GM12878 (cell line): ENCODE measurements around the gene NKX1-2. TPM values are rescaled to one million over a fixed set of nuclear protein-coding genes. Genes with fewer than 3 reads are reported as not detected.

ENCODE experiments used
- ATAC-seq: fragments of 200-7000 bp; cut with Tn5 transposase; 3 replicates; pipeline ENCODE4 v1.9.1; 2020; ENCODE audit warnings: mild to moderate bottlenecking, moderate library complexity
- BruUV-seq: library from RNA; stranded (reverse); fragments of 400-500 nt; replicated peaks from 2 replicates; lab custom pipeline; 2021; lab: Mats Ljungman, UMichigan
- CTCF ChIA-PET: fragments of 300-600 bp; sonication (Branson Sonifier 250); formaldehyde crosslinking; extraction: SDS; loops from one replicate; lab custom pipeline; 2021; ENCODE audit warnings: inconsistent platforms; lab: Yijun Ruan, JAX
- POLR2A ChIA-PET: fragments of 350-600 bp; formaldehyde crosslinking; extraction: SDS; loops from one replicate; lab custom pipeline; 2021; ENCODE audit warnings: inconsistent platforms; lab: Charles Lee
- RAD21 ChIA-PET: fragments of 300-600 bp; sonication (Branson Sonifier 250); formaldehyde crosslinking; loops from one replicate; lab custom pipeline; 2023; ENCODE audit warnings: antibody characterized with exemption; ENCODE audit not compliant: unreplicated experiment; lab: Charles Lee
- SMC1A ChIA-PET: fragments of 300-600 bp; sonication (Branson Sonifier 250); formaldehyde crosslinking; loops from one replicate; lab custom pipeline; 2023; ENCODE audit not compliant: unreplicated experiment, uncharacterized antibody; lab: Charles Lee
- DNase-seq: peaks from one replicate; pipeline ENCODE4 v3.0.0-alpha.2; 2011; ENCODE audit warnings: low read depth, low spot score
- FAIRE-seq: peaks from 3 replicates; lab custom pipeline; 2011; peaks lifted over from hg19 to GRCh38; lab: Jason Lieb, UNC
- H2AFZ ChIP-seq: 2 replicates; pipeline ENCODE4 v1.6.0; 2011; ENCODE audit warnings: low read depth, low read length, control low read depth; ENCODE audit not compliant: control insufficient read depth
- H3K27ac ChIP-seq: 2 replicates; pipeline ENCODE4 v1.5.1; 2011; ENCODE audit warnings: control low read depth; ENCODE audit not compliant: control insufficient read depth, insufficient read depth
- H3K27me3 ChIP-seq, 2 experiments: replicated peaks in 1 of 2; 2 replicates each; pipeline versions ENCODE4 v1.6.0 to v1.6.1; 2011; ENCODE audit warnings: low read length in 1 of 2; ENCODE audit not compliant: control insufficient read depth in 2 of 2, insufficient read depth in 2 of 2
- H3K36me3 ChIP-seq, 2 experiments: 2 replicates each; pipeline ENCODE4 v1.5.1; 2011; ENCODE audit warnings: low read length in 1 of 2; ENCODE audit not compliant: control insufficient read depth in 2 of 2, insufficient read depth in 2 of 2
- H3K4me1 ChIP-seq: 2 replicates; pipeline ENCODE4 v1.6.1; 2011; ENCODE audit warnings: mild to moderate bottlenecking, low read length, moderate library complexity, mixed read lengths; ENCODE audit not compliant: control insufficient read depth, insufficient read depth
- H3K4me2 ChIP-seq: 2 replicates; pipeline ENCODE4 v1.6.0; 2011; ENCODE audit warnings: control low read depth; ENCODE audit not compliant: control insufficient read depth, insufficient read depth
- H3K4me3 ChIP-seq: fragments of 200-600 bp; sonication (generic); 2 replicates; pipeline ENCODE4 v1.5.1; 2016
- H3K79me2 ChIP-seq: 2 replicates; pipeline ENCODE4 v1.6.0; 2011; ENCODE audit warnings: low read length; ENCODE audit not compliant: control insufficient read depth, insufficient read depth
- H3K9ac ChIP-seq: 2 replicates; pipeline ENCODE4 v1.8.0; 2011; ENCODE audit warnings: low read length, control low read depth, mixed read lengths; ENCODE audit not compliant: control insufficient read depth, insufficient read depth
- H3K9me3 ChIP-seq: replicated peaks from 3 replicates; pipeline ENCODE4 v1.5.1; 2011; ENCODE audit warnings: mild to moderate bottlenecking, low read length; ENCODE audit not compliant: control insufficient read depth, insufficient read depth
- H4K20me1 ChIP-seq: 2 replicates; pipeline ENCODE4 v1.6.0; 2011; ENCODE audit not compliant: control insufficient read depth, insufficient read depth
- CTCF ChIP-seq, 3 experiments: IDR thresholded peaks in 2 of 3; conservative IDR thresholded peaks in 1 of 3; 2 replicates each; pipeline ENCODE4 v1.5.1; 2011; ENCODE audit warnings: low read depth in 3 of 3, low read length in 3 of 3, mild to moderate bottlenecking in 3 of 3, control low read depth in 2 of 3, moderate library complexity in 2 of 3, inconsistent platforms in 1 of 3, mixed read lengths in 1 of 3; ENCODE audit not compliant: control insufficient read depth in 2 of 3, insufficient read depth in 1 of 3; ENCODE audit errors: extremely low read depth in 1 of 3
- ELK1 ChIP-seq: IDR thresholded peaks from 2 replicates; pipeline ENCODE4 v1.6.1; 2012; ENCODE audit warnings: low read depth, low read length, improper control_type of control experiment
- HCFC1 ChIP-seq: fragments of 150-350 bp; IDR thresholded peaks from 2 replicates; pipeline ENCODE4 v1.6.1; 2014; ENCODE audit warnings: low read length
- MXI1 ChIP-seq: fragments of 150-350 bp; IDR thresholded peaks from 2 replicates; pipeline ENCODE4 v1.6.1; 2011; ENCODE audit warnings: low read depth, mild to moderate bottlenecking, inconsistent platforms, low read length, improper control_type of control experiment
- POU2F2 ChIP-seq: IDR thresholded peaks from 3 replicates; pipeline ENCODE4 v1.6.1; 2011; ENCODE audit warnings: low read depth, mild to moderate bottlenecking, low read length, borderline replicate concordance
- STAT3 ChIP-seq: IDR thresholded peaks from 2 replicates; pipeline ENCODE4 v1.6.1; 2011; ENCODE audit warnings: low read depth, low read length, improper control_type of control experiment
- ZBTB4 ChIP-seq: fragments of 450-650 bp; formaldehyde crosslinking; IDR thresholded peaks from 2 replicates; pipeline ENCODE4 v1.4.0; 2022; ENCODE audit warnings: mild to moderate bottlenecking, moderate library complexity
- ZNF384 ChIP-seq: IDR thresholded peaks from 2 replicates; pipeline ENCODE4 v1.6.1; 2012; ENCODE audit warnings: low read depth, mild to moderate bottlenecking, low read length, improper control_type of control experiment, borderline replicate concordance
- WGBS: methylation state at CpG from one replicate; pipeline ENCODE4 v1.1.6; 2016; ENCODE audit warnings: low lambda C conversion rate; ENCODE audit not compliant: insufficient replicate concordance, insufficient coverage; ENCODE audit errors: missing lambda C conversion rate; 5-methylcytosine and 5-hydroxymethylcytosine counted together
- in situ Hi-C: fragments of 300-500 bp; cut with MboI; formaldehyde crosslinking; loops from 9 replicates; pipeline ENCODE4 v1.14.3; 2018; ENCODE audit warnings: mixed read lengths
- intact Hi-C: fragments of 100-400 bp; cut with micrococcal nuclease; formaldehyde crosslinking; loops from one replicate; pipeline ENCODE4 v1.14.2; 2022; ENCODE audit not compliant: unreplicated experiment
- polyA plus RNA-seq, 11 experiments: library from polyadenylated mRNA; depleted of rRNA in 4 of 11; unstranded in 6 of 11; stranded (reverse) in 5 of 11; fragments of >200 nt; fragmentation: Nextera tagmentation in 4 of 11; fragmentation: Illumina TruSeq in 1 of 11; extraction: Ambion mirVana in 4 of 11; extraction: Trizol in 1 of 11; gene quantifications; 1 replicate in 1 of 11; 2 replicates in 10 of 11; pipeline versions ENCODE4 v1.2.1 to v1.2.3, GENCODE V29; 2011 to 2016; ENCODE audit warnings: inconsistent platforms in 2 of 11, missing spikeins in 2 of 11, low read depth in 1 of 11
- total RNA-seq, 4 experiments: library from RNA; depleted of rRNA in 3 of 4; stranded (reverse); fragments of >200 nt in 3 of 4; fragmentation: Illumina TruSeq in 1 of 4; extraction: Trizol in 1 of 4; gene quantifications; 2 replicates each; pipeline versions ENCODE4 v1.2.1 to v1.2.3, GENCODE V29; 2013 to 2021
- TF ChIP-seq, protein P1 (sequence below): IDR thresholded peaks from 2 replicates; pipeline ENCODE4 v1.6.1; 2012; ENCODE audit warnings: low read depth, low read length, improper control_type of control experiment
- TF ChIP-seq, protein P2 (sequence below): IDR thresholded peaks from 2 replicates; pipeline ENCODE4 v1.6.1; 2012; ENCODE audit warnings: low read length, inconsistent platforms
- TF ChIP-seq, protein P3 (sequence below): IDR thresholded peaks from 2 replicates; pipeline ENCODE4 v1.6.1; 2011; ENCODE audit warnings: mild to moderate bottlenecking, low read depth, low read length, moderate library complexity; ENCODE audit not compliant: insufficient replicate concordance

NKX1-2 gene
- total and polyA plus RNA-seq, 10 of the 15 experiments (the other 5 are each of a cell fraction or from before 2014, with no cell fraction given), result not detected

GRCh38 chr10:124497196-124497881 lies 47.5 kb upstream of the NKX1-2 start (continued):
- TF ChIP-seq, protein P1, sequence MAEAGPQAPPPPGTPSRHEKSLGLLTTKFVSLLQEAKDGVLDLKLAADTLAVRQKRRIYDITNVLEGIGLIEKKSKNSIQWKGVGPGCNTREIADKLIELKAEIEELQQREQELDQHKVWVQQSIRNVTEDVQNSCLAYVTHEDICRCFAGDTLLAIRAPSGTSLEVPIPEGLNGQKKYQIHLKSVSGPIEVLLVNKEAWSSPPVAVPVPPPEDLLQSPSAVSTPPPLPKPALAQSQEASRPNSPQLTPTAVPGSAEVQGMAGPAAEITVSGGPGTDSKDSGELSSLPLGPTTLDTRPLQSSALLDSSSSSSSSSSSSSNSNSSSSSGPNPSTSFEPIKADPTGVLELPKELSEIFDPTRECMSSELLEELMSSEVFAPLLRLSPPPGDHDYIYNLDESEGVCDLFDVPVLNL, result no peak
- TF ChIP-seq MXI1, result no peak

DNA sequence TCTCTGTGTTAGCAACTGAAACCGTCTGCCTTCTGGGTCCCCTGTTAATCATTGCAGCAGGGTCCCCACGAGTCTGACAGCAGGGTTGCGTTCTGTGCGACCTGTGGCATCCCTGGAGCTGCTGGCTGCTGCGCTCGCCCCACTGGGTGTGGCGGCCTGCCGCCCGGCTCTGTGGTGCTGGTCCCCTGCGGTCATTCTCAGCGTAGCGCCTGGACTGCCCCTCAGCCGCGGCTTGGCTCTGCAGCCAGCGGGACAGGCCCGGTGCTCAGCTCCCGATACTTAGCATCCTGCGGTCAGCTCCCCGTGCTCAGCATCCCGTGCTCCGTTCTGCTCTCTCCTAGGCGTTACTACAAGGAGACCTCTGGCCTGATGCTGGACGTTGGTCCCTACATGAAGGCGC lies 46.8 kb upstream of the NKX1-2 start:
- Histone ChIP-seq H3K27me3 (no peaks in the 10 kb centered on the region), H3K4me2 (no peak overlapping the region), H3K79me2 (no peaks in the 10 kb centered on the region), H3K36me3 (no peaks in the 10 kb centered on the region), H4K20me1 (no peaks in the 10 kb centered on the region), H3K9ac (no peak overlapping the region), H3K4me3 (no peak overlapping the region), H2AFZ (no peak overlapping the region), H3K27ac (no peak overlapping the region), H3K9me3 (peaks cover 2% of the 10 kb centered on the region; the same call in 1 of the 3 replicates), H3K4me1 (no peaks in the 10 kb centered on the region; the same call in 1 of the 2 replicates)
- 73% methylated on average over 24 of the region's 24 CpGs for WGBS
- DNase-seq (no peak), ATAC-seq (no peak), FAIRE-seq (no peak)
- intact Hi-C loops, result no loop called here
- SMC1A ChIA-PET, result no interaction called here
- POLR2A ChIA-PET, result no interaction called here
- RAD21 ChIA-PET, result no interaction called here
- CTCF ChIA-PET, result no interaction called here
- in situ Hi-C loops, result no loop called here
- no TSS peak for BruUV-seq
- no peak for TF ChIP-seq ZNF384
- TF ChIP-seq, protein P2, sequence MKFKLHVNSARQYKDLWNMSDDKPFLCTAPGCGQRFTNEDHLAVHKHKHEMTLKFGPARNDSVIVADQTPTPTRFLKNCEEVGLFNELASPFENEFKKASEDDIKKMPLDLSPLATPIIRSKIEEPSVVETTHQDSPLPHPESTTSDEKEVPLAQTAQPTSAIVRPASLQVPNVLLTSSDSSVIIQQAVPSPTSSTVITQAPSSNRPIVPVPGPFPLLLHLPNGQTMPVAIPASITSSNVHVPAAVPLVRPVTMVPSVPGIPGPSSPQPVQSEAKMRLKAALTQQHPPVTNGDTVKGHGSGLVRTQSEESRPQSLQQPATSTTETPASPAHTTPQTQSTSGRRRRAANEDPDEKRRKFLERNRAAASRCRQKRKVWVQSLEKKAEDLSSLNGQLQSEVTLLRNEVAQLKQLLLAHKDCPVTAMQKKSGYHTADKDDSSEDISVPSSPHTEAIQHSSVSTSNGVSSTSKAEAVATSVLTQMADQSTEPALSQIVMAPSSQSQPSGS, result no peak
- no peak for TF ChIP-seq CTCF (IDR thresholded peaks at IDR 0.05 in 2 of 3, conservative IDR thresholded peaks at IDR 0.05 in 1 of 3; ENCODE audit: control insufficient read depth in 2 of 3, extremely low read depth in 1 of 3, insufficient read depth in 1 of 3, low read depth in 3 of 3, low read length in 3 of 3)
- TF ChIP-seq STAT3, result no peak
- no peak for TF ChIP-seq POU2F2
- no peak for TF ChIP-seq HCFC1
- TF ChIP-seq ZBTB4, result no peak
- TF ChIP-seq, protein P3, sequence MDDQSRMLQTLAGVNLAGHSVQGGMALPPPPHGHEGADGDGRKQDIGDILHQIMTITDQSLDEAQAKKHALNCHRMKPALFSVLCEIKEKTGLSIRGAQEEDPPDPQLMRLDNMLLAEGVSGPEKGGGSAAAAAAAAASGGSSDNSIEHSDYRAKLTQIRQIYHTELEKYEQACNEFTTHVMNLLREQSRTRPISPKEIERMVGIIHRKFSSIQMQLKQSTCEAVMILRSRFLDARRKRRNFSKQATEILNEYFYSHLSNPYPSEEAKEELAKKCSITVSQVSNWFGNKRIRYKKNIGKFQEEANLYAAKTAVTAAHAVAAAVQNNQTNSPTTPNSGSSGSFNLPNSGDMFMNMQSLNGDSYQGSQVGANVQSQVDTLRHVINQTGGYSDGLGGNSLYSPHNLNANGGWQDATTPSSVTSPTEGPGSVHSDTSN, result no peak
- no peak for TF ChIP-seq ELK1
